ENCODE results near the gene DBH.

- TF ChIP-seq KDM4B (CRISPR knock-in tag; IDR thresholded peaks at IDR 0.05) (no peak), CTCF (CRISPR knock-in tag; IDR thresholded peaks at IDR 0.05) (no peak), NFYB (CRISPR knock-in tag; IDR thresholded peaks at IDR 0.05) (no peak), ZBTB7A (CRISPR knock-in tag; IDR thresholded peaks at IDR 0.05) (no peak), POLR2AphosphoS5 (IDR thresholded peaks at IDR 0.05; ENCODE audit: low read depth, low read length) (no peak), TRIM22 (IDR thresholded peaks at IDR 0.05) (no peak), KAT7 (CRISPR knock-in tag; IDR thresholded peaks at IDR 0.05; ENCODE audit: borderline replicate concordance) (no peak), RFX1 (IDR thresholded peaks at IDR 0.05) (no peak), CEBPB (IDR thresholded peaks at IDR 0.05; ENCODE audit: borderline replicate concordance, low read depth, low read length) (no peak), MTA1 (CRISPR knock-in tag; IDR thresholded peaks at IDR 0.05; ENCODE audit: borderline replicate concordance) (no peak), HIVEP1 (CRISPR knock-in tag; IDR thresholded peaks at IDR 0.05) (no peak), ZFP36 (IDR thresholded peaks at IDR 0.05; ENCODE audit: borderline replicate concordance, low read depth, low read length, partially characterized antibody) (no peak)
These were observed 4.6 kb downstream of the DBH start for GRCh38 chr9:133640580-133641395.

Measured in HepG2 (cell line).